Rectal smooth muscle tissue (tissue), 1 donor: ENCODE results near the gene IFT80.
A peak's percentile ranks its signal among the peaks of the same experiment; 100 is the strongest.

ENCODE experiments used
- H3K27ac ChIP-seq: one replicate; pipeline ENCODE4 v1.7.0; 2013; ENCODE audit warnings: low read depth, low read length, inconsistent platforms
- H3K27me3 ChIP-seq: one replicate; pipeline ENCODE4 v1.7.0; 2013; ENCODE audit warnings: low read length; ENCODE audit not compliant: control insufficient read depth, insufficient read depth
- H3K36me3 ChIP-seq: one replicate; pipeline ENCODE4 v1.7.0; 2013; ENCODE audit warnings: low read length; ENCODE audit not compliant: control insufficient read depth, insufficient read depth
- H3K4me1 ChIP-seq: one replicate; pipeline ENCODE4 v1.7.0; 2013; ENCODE audit warnings: low read length; ENCODE audit not compliant: control insufficient read depth, insufficient read depth
- H3K4me3 ChIP-seq: one replicate; pipeline ENCODE4 v1.7.0; 2013; ENCODE audit warnings: low read length
- H3K9ac ChIP-seq: one replicate; pipeline ENCODE4 v1.7.0; 2013; ENCODE audit warnings: low read length

IFT80 gene

GRCh38 chr3:160399125-160400029 is at the start of gene IFT80, which contains the start of gene SMC4:
IFT80 (minus strand) TSS chr3:160399225; CDS start chr3:160384600, 14,625 bp downstream.
SMC4 (plus strand) TSS chr3:160399650; CDS start chr3:160400827, 1,177 bp downstream.
- Histone ChIP-seq H3K36me3 (no peaks in the 10 kb centered on the region), H3K9ac (peak within 1 kb of the TSS; percentile 81), H3K4me1 (peaks cover 4% of the 10 kb centered on the region), H3K27me3 (no peaks in the 10 kb centered on the region), H3K4me3 (peak within 1 kb of the TSS; percentile 99), H3K27ac (peak within 1 kb of the TSS; percentile 83)

DNA sequence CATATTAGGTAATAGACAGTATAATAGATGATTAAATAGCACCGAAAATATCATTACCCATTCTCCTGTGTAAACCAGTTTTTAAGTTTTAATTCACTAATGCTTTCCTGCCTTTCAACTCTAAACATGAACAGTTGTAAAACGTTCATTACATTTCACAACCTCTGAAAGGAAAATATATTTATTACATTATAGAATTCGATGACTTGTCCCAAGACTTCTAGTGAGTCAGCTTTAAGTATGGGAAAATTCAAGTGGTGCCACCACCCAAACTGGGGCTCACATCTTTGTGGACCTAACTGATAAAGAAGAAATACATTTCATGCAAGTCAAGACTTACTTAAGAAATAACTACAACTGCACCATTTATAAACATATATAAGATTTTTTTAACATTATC is 48.5 kb upstream of the IFT80 start:
- no peak overlapping the region for H3K4me3 ChIP-seq

GRCh38 chr3:160446522-160447056 is 47.6 kb upstream of the IFT80 start:
- H3K9ac ChIP-seq: no peak overlapping the region
- no peaks in the 10 kb centered on the region for H3K27me3 ChIP-seq
- no peak overlapping the region for H3K27ac ChIP-seq
- no peaks in the 10 kb centered on the region for H3K36me3 ChIP-seq
- no peak overlapping the region for H3K4me3 ChIP-seq
- H3K4me1 ChIP-seq: no peaks in the 10 kb centered on the region

More for the DNA sequence above, 48.5 kb upstream of the IFT80 start:
- no peak overlapping the region for H3K27ac ChIP-seq
- H3K4me1 ChIP-seq: no peaks in the 10 kb centered on the region
- H3K36me3 ChIP-seq: no peaks in the 10 kb centered on the region
- no peak overlapping the region for H3K9ac ChIP-seq
- H3K27me3 ChIP-seq: no peaks in the 10 kb centered on the region

GRCh38 chr3:160445854-160446253 is 46.8 kb upstream of the IFT80 start:
- no peaks in the 10 kb centered on the region for H3K4me1 ChIP-seq

GRCh38 chr3:160444411-160444810 is 45.4 kb upstream of the IFT80 start:
- H3K9ac ChIP-seq: no peak overlapping the region
- no peak overlapping the region for H3K27ac ChIP-seq
- no peak overlapping the region for H3K4me3 ChIP-seq
- H3K27me3 ChIP-seq: no peaks in the 10 kb centered on the region
- no peaks in the 10 kb centered on the region for H3K4me1 ChIP-seq
- H3K36me3 ChIP-seq: no peaks in the 10 kb centered on the region

More at GRCh38 chr3:160445854-160446253, 46.8 kb upstream of the IFT80 start:
- H3K36me3 ChIP-seq: no peaks in the 10 kb centered on the region
- H3K27me3 ChIP-seq: no peaks in the 10 kb centered on the region
- H3K9ac ChIP-seq: no peak overlapping the region
- H3K27ac ChIP-seq: no peak overlapping the region
- no peak overlapping the region for H3K4me3 ChIP-seq

- Histone ChIP-seq H3K27me3 (no peaks in the 10 kb centered on the region), H3K4me1 (no peaks in the 10 kb centered on the region), H3K4me3 (no peak overlapping the region), H3K27ac (no peak overlapping the region), H3K9ac (no peak overlapping the region), H3K36me3 (no peaks in the 10 kb centered on the region)
Observed at GRCh38 chr3:160440687-160441086, 41.7 kb upstream of the IFT80 start.

- no peaks in the 10 kb centered on the region for H3K27me3 ChIP-seq
- no peak overlapping the region for H3K4me3 ChIP-seq
- no peaks in the 10 kb centered on the region for H3K36me3 ChIP-seq
- H3K4me1 ChIP-seq: no peaks in the 10 kb centered on the region
- H3K27ac ChIP-seq: no peak overlapping the region
- H3K9ac ChIP-seq: no peak overlapping the region
Observed at GRCh38 chr3:160437083-160437455, 38.0 kb upstream of the IFT80 start.

DNA sequence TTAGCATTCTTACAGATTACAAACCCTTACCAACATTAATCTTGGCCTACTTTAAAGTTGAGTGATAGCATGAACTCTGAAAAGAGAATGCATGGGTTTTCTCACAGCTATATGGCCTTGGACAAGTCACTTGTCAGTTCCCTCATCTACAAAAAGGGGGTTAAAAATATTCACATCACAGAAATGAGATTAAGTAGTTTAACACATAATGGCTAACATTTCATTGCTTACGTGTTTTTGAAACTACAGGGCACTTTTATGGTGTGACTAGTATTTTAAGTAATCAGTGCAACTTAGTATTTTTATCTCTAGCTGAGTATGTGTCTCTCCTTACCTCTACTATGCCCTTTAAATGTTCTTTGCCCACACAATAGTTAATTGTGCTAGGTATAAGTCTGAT is 36.7 kb upstream of the IFT80 start:
- Histone ChIP-seq H3K9ac (no peak overlapping the region), H3K4me3 (no peak overlapping the region), H3K27me3 (no peaks in the 10 kb centered on the region), H3K4me1 (no peaks in the 10 kb centered on the region), H3K36me3 (no peaks in the 10 kb centered on the region), H3K27ac (no peak overlapping the region)

- Histone ChIP-seq H3K27me3 (no peaks in the 10 kb centered on the region), H3K36me3 (no peaks in the 10 kb centered on the region), H3K4me3 (no peak overlapping the region), H3K9ac (no peak overlapping the region), H3K27ac (no peak overlapping the region), H3K4me1 (no peaks in the 10 kb centered on the region)
Observed at GRCh38 chr3:160435095-160435494, 36.1 kb upstream of the IFT80 start.

DNA sequence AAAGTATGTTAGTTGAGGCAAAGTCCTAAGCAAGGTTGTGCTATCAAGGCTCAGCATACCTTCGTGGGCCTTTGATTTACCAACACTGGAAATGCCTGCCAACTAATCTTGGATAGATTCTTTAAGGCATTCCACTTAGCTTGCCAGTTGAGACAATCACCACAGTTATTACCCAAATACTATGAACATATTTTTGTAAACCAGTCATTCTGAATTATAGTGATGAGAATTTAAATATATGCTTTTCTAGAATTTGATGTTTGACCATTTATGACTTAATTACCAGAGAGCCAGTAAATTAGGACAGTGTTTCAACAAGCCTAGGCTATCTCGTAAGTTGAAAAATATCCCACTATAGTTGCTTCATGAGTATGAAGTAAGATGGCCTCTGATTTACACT is 35.0 kb upstream of the IFT80 start:
- Histone ChIP-seq H3K36me3 (no peaks in the 10 kb centered on the region), H3K9ac (no peak overlapping the region), H3K27me3 (no peaks in the 10 kb centered on the region), H3K4me1 (no peaks in the 10 kb centered on the region), H3K27ac (no peak overlapping the region), H3K4me3 (no peak overlapping the region)

DNA sequence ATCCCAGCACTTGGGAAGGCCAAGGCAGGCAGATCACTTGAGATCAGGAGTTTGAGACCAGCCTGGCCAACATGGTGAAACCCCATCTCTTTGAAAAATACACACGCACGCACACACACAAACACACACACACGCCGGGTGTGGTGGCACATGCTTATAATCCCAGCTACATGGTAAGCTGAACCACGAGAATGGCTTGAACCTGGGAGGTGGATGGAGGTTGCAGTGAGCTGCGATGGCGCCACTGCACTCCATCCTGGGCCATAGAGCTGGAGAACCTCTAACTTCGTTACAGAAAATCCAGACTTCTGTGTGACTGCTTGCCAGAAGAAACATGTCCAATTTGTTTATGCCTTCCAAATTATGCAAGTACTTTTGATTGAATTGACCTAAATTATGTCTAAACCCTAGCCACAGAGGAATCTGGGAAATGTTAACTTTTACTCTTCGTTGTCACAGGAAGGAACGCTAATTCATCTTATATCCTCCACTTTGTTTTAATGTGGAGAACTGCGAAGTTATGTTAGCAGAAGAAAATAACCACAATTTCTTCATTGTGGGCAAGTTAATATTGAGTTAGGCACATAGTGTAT is 28.9 kb upstream of the IFT80 start:
- Histone ChIP-seq H3K9ac (no peak overlapping the region), H3K4me3 (no peak overlapping the region), H3K4me1 (no peaks in the 10 kb centered on the region), H3K27ac (no peak overlapping the region), H3K36me3 (peaks cover 13% of the 10 kb centered on the region), H3K27me3 (no peaks in the 10 kb centered on the region)

GRCh38 chr3:160417311-160417710 is 18.3 kb upstream of the IFT80 start:
- Histone ChIP-seq H3K9ac (no peak overlapping the region), H3K4me3 (no peak overlapping the region), H3K27ac (no peak overlapping the region), H3K4me1 (no peaks in the 10 kb centered on the region), H3K36me3 (peaks cover 4% of the 10 kb centered on the region), H3K27me3 (no peaks in the 10 kb centered on the region)
